ENCODE data around the gene LYPD3. TPM values are rescaled to one million over a fixed set of nuclear protein-coding genes. Genes with fewer than 3 reads are reported as not detected.

LYPD3 gene
- total and polyA plus RNA-seq, 2 donors (not counting 3 experiments of a cell fraction or from before 2014, with no cell fraction given) = 0.52 TPM; not detected in 1

GRCh38 chr19:43439709-43440063, 25.7 kb downstream of the LYPD3 start:
- no peaks in the 10 kb centered on the region for H3K9me1 ChIP-seq (replicated peaks; ENCODE audit: control insufficient read depth, extremely low read depth, insufficient read depth, low read length)
- DNase-seq (ENCODE audit: low read depth, low spot score) (no peak), FAIRE-seq (no peak)
- H3K79me2 ChIP-seq (ENCODE audit: control insufficient read depth, insufficient read depth, low read length) = no peaks in the 10 kb centered on the region
- TF ChIP-seq GATA2 (IDR thresholded peaks at IDR 0.05; ENCODE audit: insufficient read depth, insufficient read length, low read depth, low read length) (no peak), CTCF (IDR thresholded peaks at IDR 0.05; ENCODE audit: extremely low read depth in 1 of 2, insufficient read depth in 1 of 2, low read depth in 1 of 2, low read length in 2 of 2) (no peak), FOS (IDR thresholded peaks at IDR 0.05; ENCODE audit: borderline replicate concordance, insufficient read depth, low read length) (no peak), POLR2A (IDR thresholded peaks at IDR 0.05; ENCODE audit: low read depth, low read length) (no peak), JUN (IDR thresholded peaks at IDR 0.05; ENCODE audit: borderline replicate concordance, insufficient read depth, insufficient read length, low read depth) (no peak), POLR2AphosphoS5 (IDR thresholded peaks at IDR 0.05; ENCODE audit: insufficient read depth, low read depth, low read length) (no peak), MAX (IDR thresholded peaks at IDR 0.05; ENCODE audit: insufficient read depth, insufficient read length) (no peak), EZH2 (IDR thresholded peaks at IDR 0.05; ENCODE audit: borderline replicate concordance, low read depth, low read length, severe bottlenecking) (no peak), MYC (IDR thresholded peaks at IDR 0.05; ENCODE audit: low read depth, low read length) (no peak)
- intact Hi-C loops (cut with micrococcal nuclease) = no loop called here
- dilution Hi-C loops (cut with MboI; ENCODE audit: extremely low pct_ligation_motif_present, low sequenced_read_pairs) = no loop called here
- no peaks in the 10 kb centered on the region for H3K4me1 ChIP-seq (ENCODE audit: control insufficient read depth, extremely low read depth, insufficient read depth, low read length)
- H3K4me2 ChIP-seq (ENCODE audit: insufficient read depth, low read length) = no peak overlapping the region
- H3K36me3 ChIP-seq (ENCODE audit: control insufficient read depth in 2 of 2, extremely low read depth in 1 of 2, insufficient read depth in 2 of 2, low read length in 2 of 2) = no peaks in the 10 kb centered on the region
- H3K9ac ChIP-seq (replicated peaks; ENCODE audit: extremely low read depth, insufficient read depth, low read length) = no peak overlapping the region
- POLR2A ChIA-PET = interaction anchor here (0.6 kb wide), 2 partner anchors 84 to 257 kb away, joined by 3 to 4 read pairs; no protein-coding TSS in a partner anchor
- no peak overlapping the region for H3K27ac ChIP-seq (ENCODE audit: insufficient read depth, low read depth, low read length)
- no peak overlapping the region for H3K4me3 ChIP-seq (replicated peaks in 1 of 3; ENCODE audit: insufficient read depth in 1 of 3, low read depth in 1 of 3, low read length in 3 of 3)
- no peaks in the 10 kb centered on the region for H4K20me1 ChIP-seq (replicated peaks; ENCODE audit: control insufficient read depth, extremely low read depth, insufficient read depth, low read length)
- H3K27me3 ChIP-seq (ENCODE audit: control insufficient read depth in 2 of 2, insufficient read depth in 2 of 2, low read length in 2 of 2) = no peaks in the 10 kb centered on the region
- H3K9me3 ChIP-seq (replicated peaks; ENCODE audit: control insufficient read depth, insufficient read depth, low read length) = no peaks in the 10 kb centered on the region
- CTCF ChIA-PET = interaction anchor here (0.9 to 3.5 kb wide), 6 partner anchors 8 to 81 kb away, joined by 3 to 28 read pairs (median 4); partner anchors contain the start of gene PHLDB3
- H2AFZ ChIP-seq (ENCODE audit: low read depth, low read length) = no peak overlapping the region
- BruUV-seq (replicated peaks) = no TSS peak

All from endothelial cell of umbilical vein (primary cell).